HG02970 (cell line): Measurements from ENCODE around the gene RADIL.
"Not testable (repeated sequence)": the region's sequence is repeated elsewhere in the genome, so short reads cannot be mapped to it uniquely, and the experiment has no call there.

ENCODE experiments used
- ATAC-seq: cut with Tn5 transposase; IDR thresholded peaks from one replicate; pipeline ENCODE4 v1.9.1; 2021; ENCODE audit warnings: mild to moderate bottlenecking, moderate library complexity, moderate number of reproducible peaks; ENCODE audit not compliant: unreplicated experiment, low FRiP score

RADIL gene

GRCh38 chr7:4883372-4884144 lies at the start of gene RADIL:
Gene RADIL (minus strand): TSS chr7:4883716. CDS start chr7:4878139, 5,577 bp downstream.
- peak; percentile 74 for ATAC-seq

DNA sequence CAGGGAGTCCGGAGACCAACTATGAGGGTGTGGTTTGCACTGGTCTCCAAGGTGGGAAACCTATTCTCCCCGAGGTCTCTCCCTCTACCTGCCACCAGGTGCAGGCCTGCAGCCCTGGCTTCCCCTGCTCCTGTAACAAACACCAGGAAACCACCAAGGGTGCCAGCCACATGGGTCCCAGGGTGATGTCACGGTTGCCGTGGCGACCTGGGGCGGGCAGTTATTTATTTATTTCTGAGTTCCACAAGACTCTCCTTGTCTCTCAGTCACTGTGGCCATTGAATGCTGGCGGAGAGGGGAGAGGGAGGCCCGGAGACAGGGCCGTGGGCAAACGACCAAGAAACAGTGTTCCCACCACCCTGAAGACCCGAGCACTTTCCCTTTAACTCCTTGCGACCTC lies 48.4 kb upstream of the RADIL start:
- no peak for ATAC-seq

GRCh38 chr7:4929005-4929404 lies 45.5 kb upstream of the RADIL start:
- no peak for ATAC-seq

DNA sequence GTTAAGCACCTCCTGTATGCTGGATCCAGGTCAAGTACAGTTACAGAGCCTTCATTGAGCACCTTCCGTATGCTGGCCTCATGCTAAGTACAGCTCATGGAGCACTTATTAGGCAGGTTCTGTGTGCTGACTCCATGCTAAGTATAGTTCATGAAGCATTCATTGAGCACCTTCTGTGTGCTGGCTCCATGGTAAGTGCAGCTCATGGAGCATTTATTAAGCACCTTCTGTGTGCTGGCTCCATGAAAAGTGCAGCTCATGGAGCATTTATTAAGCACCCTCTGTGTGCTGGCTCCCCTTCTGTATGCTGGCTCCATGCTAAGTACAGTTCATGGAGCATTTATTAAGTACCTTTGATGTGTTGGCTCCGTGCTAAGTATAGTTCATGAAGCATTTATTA lies 44.9 kb upstream of the RADIL start:
- ATAC-seq: no peak

DNA sequence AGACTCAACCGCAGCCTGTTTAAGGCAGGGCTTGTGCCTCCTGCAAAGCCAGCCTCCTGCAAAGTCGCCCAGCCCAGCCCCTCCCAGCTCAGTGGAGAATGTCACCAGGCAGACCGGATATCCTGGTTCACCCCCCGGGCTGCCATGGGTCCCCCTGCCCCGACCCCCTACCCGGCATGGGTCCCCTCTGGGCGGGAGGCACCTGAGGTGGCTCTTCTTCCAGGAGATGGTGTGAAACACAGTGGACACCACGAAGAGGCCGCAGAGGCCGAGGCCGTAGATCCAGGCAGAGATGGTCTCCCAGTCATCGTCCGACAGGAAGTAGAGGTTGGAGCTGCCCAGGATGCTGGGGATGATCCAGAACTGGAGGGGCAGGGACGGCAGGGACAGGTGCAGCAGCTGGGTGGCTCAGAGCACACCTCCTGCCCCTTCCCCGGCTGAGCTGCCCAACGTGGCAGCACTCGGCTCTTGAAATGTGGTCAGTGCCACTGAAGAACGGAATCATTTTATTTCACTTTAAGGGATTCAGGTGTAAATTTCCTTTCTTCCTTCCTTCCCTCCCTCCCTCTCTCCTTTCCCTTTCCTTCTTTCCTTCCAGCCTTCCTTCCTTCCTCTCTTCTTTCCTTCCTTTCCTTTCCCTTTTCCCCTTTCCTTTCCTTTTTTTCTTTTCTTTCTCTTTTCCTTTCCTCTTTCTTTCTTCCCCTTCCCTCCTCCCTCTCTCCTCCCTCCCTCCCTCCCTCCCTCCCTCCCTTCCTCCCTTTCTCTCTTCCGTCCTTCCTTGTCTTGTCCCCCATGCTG lies 36.7 kb upstream of the RADIL start:
- no peak for ATAC-seq

DNA sequence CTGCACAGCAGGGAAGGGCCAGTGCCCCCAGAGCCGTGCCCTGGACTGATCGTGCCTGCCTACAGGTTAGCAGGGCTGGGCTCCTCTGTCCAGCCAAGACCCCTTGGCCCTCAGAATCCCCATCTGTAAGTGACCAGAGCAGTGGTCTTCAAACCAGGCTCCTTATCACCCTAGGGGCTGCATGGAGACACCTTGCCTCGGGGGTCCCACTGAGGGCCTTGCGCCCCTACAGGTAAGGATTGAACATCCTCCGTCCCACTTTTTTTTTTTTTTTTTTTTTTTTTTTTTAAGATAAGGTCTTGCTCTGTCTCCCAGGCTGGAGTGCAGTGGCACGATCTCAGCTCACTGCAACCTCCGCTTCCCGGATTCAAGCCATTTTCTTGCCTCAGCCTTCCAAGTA lies 32.6 kb upstream of the RADIL start:
- ATAC-seq: no peak

DNA sequence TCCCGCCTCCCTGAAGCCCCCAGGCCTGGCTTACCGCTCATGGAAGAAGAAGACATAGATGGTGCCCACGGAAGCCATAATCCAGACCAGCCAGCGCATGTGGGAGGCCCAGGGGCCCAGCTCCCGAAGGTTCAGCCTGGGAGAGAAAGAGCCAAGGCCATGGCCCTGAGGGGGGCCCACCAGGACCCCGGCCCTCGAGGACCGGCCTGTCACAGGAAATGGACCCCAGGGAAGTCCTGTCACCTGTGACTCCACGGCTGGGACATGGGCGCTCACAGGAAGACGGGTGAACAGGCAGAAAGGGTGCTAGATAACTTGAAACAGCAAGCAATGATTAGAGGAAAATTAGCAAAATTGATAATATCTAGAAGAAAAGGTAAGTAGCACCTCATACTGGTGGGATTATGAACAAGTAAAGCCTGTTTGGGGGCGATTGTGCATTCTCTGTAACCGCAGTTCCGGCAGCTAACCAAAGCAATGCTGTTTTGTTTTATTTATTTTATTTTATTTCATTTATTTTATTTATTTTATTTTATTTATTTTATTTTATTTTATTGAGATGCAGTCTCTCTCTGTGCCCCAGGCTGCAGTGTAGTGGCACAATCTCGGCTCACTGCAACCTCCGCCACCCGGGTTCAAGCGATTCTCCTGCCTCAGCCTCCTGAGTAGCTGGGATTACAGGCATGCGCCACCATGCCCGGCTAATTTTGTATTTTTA lies 27.8 kb upstream of the RADIL start:
- no peak for ATAC-seq

GRCh38 chr7:4906682-4907081 lies 23.2 kb upstream of the RADIL start:
- no peak for ATAC-seq

DNA sequence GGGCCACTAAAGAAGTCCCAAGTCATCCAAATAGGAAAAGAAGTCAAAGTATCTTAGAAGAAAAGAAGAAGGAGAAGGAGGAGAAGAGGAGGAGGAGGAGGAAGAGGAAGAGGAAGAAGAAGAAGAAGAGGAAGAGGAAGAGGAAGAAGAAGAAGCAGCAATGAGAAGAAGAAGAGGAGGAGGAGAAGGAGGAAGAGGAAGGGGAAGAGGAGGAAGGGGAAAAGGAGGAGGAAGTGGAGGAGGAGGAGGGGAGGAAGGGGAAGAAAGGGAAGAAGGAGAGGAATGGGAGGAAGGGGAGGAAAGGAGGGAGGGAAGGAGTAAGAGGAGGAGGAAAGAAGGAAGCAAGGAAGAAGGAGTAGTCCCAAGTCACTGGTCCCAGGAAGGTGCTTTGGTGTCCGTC lies 21.7 kb upstream of the RADIL start:
- no peak for ATAC-seq

DNA sequence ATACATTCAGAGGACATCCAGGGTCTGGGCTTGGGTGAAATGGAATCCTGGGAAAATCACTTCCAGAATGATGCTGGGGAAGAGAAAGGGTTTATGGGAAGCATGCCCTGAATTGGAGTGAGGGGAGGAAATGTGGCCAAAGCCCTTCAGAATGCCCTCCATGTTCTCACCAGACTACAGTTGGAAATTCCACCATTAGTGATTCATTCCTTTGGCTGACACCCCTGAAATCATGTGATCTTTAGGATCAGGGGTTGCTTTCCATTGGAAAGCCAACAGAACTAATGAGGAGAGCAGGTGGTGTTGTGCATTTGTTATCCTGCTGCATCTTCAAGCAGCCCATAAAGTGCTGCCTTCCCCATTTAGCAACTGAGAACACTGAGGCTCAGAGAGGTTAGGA lies 20.8 kb upstream of the RADIL start:
- ATAC-seq: no peak

DNA sequence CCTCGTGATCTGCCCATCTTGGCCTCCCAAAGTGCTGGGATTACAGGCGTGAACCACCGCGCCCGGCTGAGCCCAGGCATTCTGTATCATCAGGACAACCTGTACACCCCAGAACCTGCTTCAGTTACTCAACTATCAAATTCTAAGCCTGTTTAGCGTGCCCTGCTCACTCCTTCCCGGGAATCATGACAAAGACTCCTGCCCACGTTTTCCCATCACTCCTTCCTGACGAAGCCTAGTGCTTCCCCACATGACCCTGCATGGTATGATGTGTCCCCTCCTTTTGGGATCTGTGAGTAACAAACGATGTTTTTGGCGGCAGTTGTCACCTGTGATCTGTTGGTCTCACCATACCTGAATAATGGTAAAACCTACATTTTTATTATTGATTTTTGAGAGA lies 12.2 kb upstream of the RADIL start:
- ATAC-seq: no peak

GRCh38 chr7:4894482-4894881 lies 11.0 kb upstream of the RADIL start:
- no peak for ATAC-seq

- ATAC-seq: no peak
Observed at GRCh38 chr7:4893929-4894475, 10.5 kb upstream of the RADIL start.

DNA sequence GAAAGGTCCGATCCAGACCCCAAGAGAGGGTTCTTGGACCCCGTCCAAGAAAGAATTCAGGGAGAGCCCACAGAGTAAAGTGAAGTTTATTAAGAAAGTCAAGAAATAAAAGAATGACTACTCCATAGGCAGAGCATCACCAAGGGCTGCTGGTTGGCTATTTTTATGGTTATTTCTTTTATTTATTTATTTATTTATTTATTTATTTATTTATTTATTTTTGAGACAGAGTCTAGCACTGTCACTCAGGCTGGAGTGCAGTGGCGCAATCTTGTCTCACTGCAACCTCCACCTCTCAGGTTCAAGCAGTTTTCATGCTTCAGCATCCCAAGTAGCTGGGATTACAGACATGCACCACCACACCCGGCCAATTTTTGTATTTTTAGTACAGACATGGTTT lies 9.7 kb upstream of the RADIL start:
- ATAC-seq: not testable (repeated sequence)

- ATAC-seq: not testable (repeated sequence)
Observed at GRCh38 chr7:4891522-4891921, 8.0 kb upstream of the RADIL start.

GRCh38 chr7:4889682-4890081 lies 6.2 kb upstream of the RADIL start:
- ATAC-seq: no peak

DNA sequence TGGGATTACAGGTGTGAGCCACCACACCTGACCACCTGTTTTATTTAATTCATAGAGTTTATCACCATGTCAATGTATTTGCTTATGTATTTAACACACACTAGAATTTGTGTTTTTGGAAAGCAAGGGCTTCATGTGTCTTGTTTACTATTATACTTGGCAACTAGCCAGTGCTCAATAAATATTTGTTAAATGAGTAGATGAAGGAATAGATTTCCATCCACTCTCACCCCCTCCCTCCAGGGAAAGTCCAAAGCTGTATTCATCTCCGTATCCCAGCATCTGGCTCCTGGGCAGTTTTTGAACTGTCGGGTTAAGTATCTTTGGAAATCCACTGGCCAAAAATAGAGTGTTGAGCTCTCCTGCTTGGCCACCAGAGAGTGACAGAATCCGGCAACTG lies 4.6 kb upstream of the RADIL start:
- no peak for ATAC-seq

GRCh38 chr7:4886671-4887070 lies 3.2 kb upstream of the RADIL start:
- no peak for ATAC-seq

DNA sequence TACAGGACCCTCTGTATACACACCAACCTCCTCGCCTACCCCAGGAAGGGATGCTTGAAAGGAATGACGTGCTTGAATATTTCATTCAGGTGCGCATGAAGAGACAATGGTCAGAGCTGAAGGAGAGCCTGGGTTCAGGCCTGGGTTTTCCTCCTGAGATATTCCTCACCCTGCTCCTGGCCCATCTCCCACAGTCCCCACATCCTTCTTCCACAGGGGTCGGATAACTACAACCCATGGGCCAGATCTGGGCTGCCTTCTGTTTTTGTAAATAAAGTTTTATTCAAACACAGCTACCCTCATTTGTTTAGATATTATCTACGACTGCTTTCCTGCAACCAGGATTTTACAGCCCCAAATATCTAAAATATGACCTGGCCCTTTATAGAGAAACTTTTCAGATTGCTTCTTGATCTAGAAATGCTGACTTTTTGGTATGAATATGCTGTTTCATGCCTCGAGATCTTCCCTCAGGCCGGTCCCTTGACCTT lies 1.8 kb upstream of the RADIL start:
- ATAC-seq: no peak

GRCh38 chr7:4884164-4884563 lies 648 bp upstream of the RADIL start:
- no peak for ATAC-seq

GRCh38 chr7:4883033-4883371 lies 514 bp downstream of the RADIL start:
- ATAC-seq: no peak
